Stimulated activated naive CD8-positive, alpha-beta T cell treated with anti-CD3 and anti-CD28 coated beads, Interleukin-15, amount 100 ng/mL, for 72 hours (primary cell): ENCODE measurements around the gene PHF12.
A peak's percentile ranks its signal among the peaks of the same experiment; 100 is the strongest.

Source experiments
- ATAC-seq: fragments of 150-1000 bp; cut with Tn5 transposase; 2 replicates; pipeline ENCODE4 v1.10.0; 2021; ENCODE audit warnings: mild to moderate bottlenecking, moderate library complexity
- DNase-seq, 2 donors: peaks; one replicate each; pipeline ENCODE4 v3.0.0; 2021 to 2022
- H3K27ac Mint-ChIP-seq, 2 donors: one replicate each; pipeline ENCODE4 v1.8.0; 2022; ENCODE audit warnings: mild to moderate bottlenecking in 2 of 2, mixed read lengths in 2 of 2, moderate library complexity in 2 of 2
- H3K27me3 Mint-ChIP-seq: one replicate; pipeline ENCODE4 v1.8.0; 2022; ENCODE audit warnings: mixed read lengths
- H3K4me1 Mint-ChIP-seq: one replicate; pipeline ENCODE4 v1.8.0; 2022; ENCODE audit warnings: mild to moderate bottlenecking, mixed read lengths
- H3K4me3 Mint-ChIP-seq, 2 donors: one replicate each; pipeline ENCODE4 v1.8.0; 2022; ENCODE audit warnings: mild to moderate bottlenecking in 2 of 2, mixed read lengths in 2 of 2, moderate library complexity in 1 of 2
- H3K9me3 Mint-ChIP-seq, 2 donors: one replicate each; pipeline ENCODE4 v1.8.0; 2022; ENCODE audit warnings: mixed read lengths in 2 of 2

PHF12 gene

GRCh38 chr17:28963841-28964240, 12.5 kb upstream of the PHF12 start:
- no peak for DNase-seq
- Mint-ChIP-seq H3K4me3 (no peak overlapping the region), H3K9me3 (no peaks in the 10 kb centered on the region), H3K27ac (no peak overlapping the region), H3K4me1 (no peaks in the 10 kb centered on the region), H3K27me3 (peaks cover 15% of the 10 kb centered on the region)
- no peak for ATAC-seq

- H3K4me1 Mint-ChIP-seq, result no peaks in the 10 kb centered on the region
- H3K27ac Mint-ChIP-seq, result no peak overlapping the region
- H3K4me3 Mint-ChIP-seq, result no peak overlapping the region
- no peak for DNase-seq
- no peak for ATAC-seq
- peaks cover 15% of the 10 kb centered on the region for H3K27me3 Mint-ChIP-seq
- H3K9me3 Mint-ChIP-seq, result no peaks in the 10 kb centered on the region
Observed at GRCh38 chr17:28963055-28963611, 11.8 kb upstream of the PHF12 start.

GRCh38 chr17:28961391-28961790, 10.1 kb upstream of the PHF12 start:
- H3K4me3 Mint-ChIP-seq, result no peak overlapping the region
- H3K27me3 Mint-ChIP-seq, result peaks cover 15% of the 10 kb centered on the region
- H3K9me3 Mint-ChIP-seq, result no peaks in the 10 kb centered on the region
- no peaks in the 10 kb centered on the region for H3K4me1 Mint-ChIP-seq
- DNase-seq, result no peak
- no peak for ATAC-seq
- no peak overlapping the region for H3K27ac Mint-ChIP-seq

GRCh38 chr17:28960256-28961061, 9.1 kb upstream of the PHF12 start:
- H3K4me1 Mint-ChIP-seq, result no peaks in the 10 kb centered on the region
- H3K9me3 Mint-ChIP-seq, result no peaks in the 10 kb centered on the region
- ATAC-seq (no peak), DNase-seq (no peak)
- peaks cover 15% of the 10 kb centered on the region for H3K27me3 Mint-ChIP-seq
- peak overlapping the region in 1 of 2 donors; percentile 69 for H3K27ac Mint-ChIP-seq
- H3K4me3 Mint-ChIP-seq, result no peak overlapping the region

GRCh38 chr17:28959471-28959871, 8.2 kb upstream of the PHF12 start:
- no peak overlapping the region for H3K4me3 Mint-ChIP-seq
- ATAC-seq, result no peak
- H3K9me3 Mint-ChIP-seq, result no peaks in the 10 kb centered on the region
- H3K4me1 Mint-ChIP-seq, result no peaks in the 10 kb centered on the region
- no peak overlapping the region for H3K27ac Mint-ChIP-seq
- peaks cover 15% of the 10 kb centered on the region for H3K27me3 Mint-ChIP-seq
- no peak for DNase-seq

- DNase-seq (no peak), ATAC-seq (no peak)
- Mint-ChIP-seq H3K27me3 (peaks cover 12% of the 10 kb centered on the region), H3K9me3 (no peaks in the 10 kb centered on the region), H3K4me3 (no peak overlapping the region), H3K27ac (peak overlapping the region in 1 of 2 donors; percentile 59), H3K4me1 (no peaks in the 10 kb centered on the region)
Observed at GRCh38 chr17:28958820-28959455, 7.6 kb upstream of the PHF12 start.

- H3K4me1 Mint-ChIP-seq, result no peaks in the 10 kb centered on the region
- H3K4me3 Mint-ChIP-seq, result no peak overlapping the region
- no peak for DNase-seq
- no peak overlapping the region for H3K27ac Mint-ChIP-seq
- H3K9me3 Mint-ChIP-seq, result no peaks in the 10 kb centered on the region
- peaks cover 2% of the 10 kb centered on the region for H3K27me3 Mint-ChIP-seq
- no peak for ATAC-seq
Observed at GRCh38 chr17:28957992-28958355, 6.7 kb upstream of the PHF12 start.

- Mint-ChIP-seq H3K27me3 (no peaks in the 10 kb centered on the region), H3K27ac (no peak overlapping the region)
- ATAC-seq, result no peak
Observed at GRCh38 chr17:28957277-28957991, 6.1 kb upstream of the PHF12 start.

GRCh38 chr17:28956861-28957260, 5.5 kb upstream of the PHF12 start:
- Mint-ChIP-seq H3K4me3 (no peak overlapping the region), H3K9me3 (no peaks in the 10 kb centered on the region), H3K27ac (no peak overlapping the region), H3K27me3 (no peaks in the 10 kb centered on the region), H3K4me1 (no peaks in the 10 kb centered on the region)
- ATAC-seq (no peak), DNase-seq (no peak)

More at GRCh38 chr17:28957277-28957991, 6.1 kb upstream of the PHF12 start:
- Mint-ChIP-seq H3K4me3 (no peak overlapping the region), H3K4me1 (no peaks in the 10 kb centered on the region), H3K9me3 (no peaks in the 10 kb centered on the region)
- no peak for DNase-seq

- no peaks in the 10 kb centered on the region for H3K27me3 Mint-ChIP-seq
- DNase-seq (no peak), ATAC-seq (no peak)
- H3K27ac Mint-ChIP-seq, result no peak overlapping the region
- H3K4me3 Mint-ChIP-seq, result no peak overlapping the region
- H3K9me3 Mint-ChIP-seq, result no peaks in the 10 kb centered on the region
- no peaks in the 10 kb centered on the region for H3K4me1 Mint-ChIP-seq
Observed at GRCh38 chr17:28956112-28956511, 4.8 kb upstream of the PHF12 start.

- H3K27me3 Mint-ChIP-seq, result no peaks in the 10 kb centered on the region
- H3K4me1 Mint-ChIP-seq, result no peaks in the 10 kb centered on the region
- H3K4me3 Mint-ChIP-seq, result no peak overlapping the region
- H3K27ac Mint-ChIP-seq, result peak overlapping the region in 1 of 2 donors; percentile 12
- ATAC-seq (no peak), DNase-seq (no peak)
- no peaks in the 10 kb centered on the region for H3K9me3 Mint-ChIP-seq
Observed at GRCh38 chr17:28955408-28955807, 4.1 kb upstream of the PHF12 start.

GRCh38 chr17:28954886-28955285, 3.6 kb upstream of the PHF12 start:
- no peaks in the 10 kb centered on the region for H3K4me1 Mint-ChIP-seq

GRCh38 chr17:28953444-28954118, 2.3 kb upstream of the PHF12 start:
- no peaks in the 10 kb centered on the region for H3K9me3 Mint-ChIP-seq
- DNase-seq (peak; percentile 49 to 50), ATAC-seq (no peak)
- no peak overlapping the region for H3K27ac Mint-ChIP-seq
- peaks cover 1% of the 10 kb centered on the region for H3K4me1 Mint-ChIP-seq
- H3K4me3 Mint-ChIP-seq, result peak overlapping the region; percentile 33 to 37
- no peaks in the 10 kb centered on the region for H3K27me3 Mint-ChIP-seq

More at GRCh38 chr17:28954886-28955285, 3.6 kb upstream of the PHF12 start:
- Mint-ChIP-seq H3K27me3 (no peaks in the 10 kb centered on the region), H3K4me3 (no peak overlapping the region), H3K9me3 (no peaks in the 10 kb centered on the region), H3K27ac (no peak overlapping the region)
- DNase-seq (no peak), ATAC-seq (no peak)

- H3K27me3 Mint-ChIP-seq, result no peaks in the 10 kb centered on the region
- no peaks in the 10 kb centered on the region for H3K9me3 Mint-ChIP-seq
- no peak overlapping the region for H3K27ac Mint-ChIP-seq
- peak; percentile 93 to 97 for DNase-seq
- H3K4me1 Mint-ChIP-seq, result peaks cover 14% of the 10 kb centered on the region
- H3K4me3 Mint-ChIP-seq, result no peak overlapping the region
- peak; percentile 81 for ATAC-seq
Observed at GRCh38 chr17:28951991-28952975, 965 bp upstream of the PHF12 start.
